ENCODE measurements around the gene MED13L.

DNA sequence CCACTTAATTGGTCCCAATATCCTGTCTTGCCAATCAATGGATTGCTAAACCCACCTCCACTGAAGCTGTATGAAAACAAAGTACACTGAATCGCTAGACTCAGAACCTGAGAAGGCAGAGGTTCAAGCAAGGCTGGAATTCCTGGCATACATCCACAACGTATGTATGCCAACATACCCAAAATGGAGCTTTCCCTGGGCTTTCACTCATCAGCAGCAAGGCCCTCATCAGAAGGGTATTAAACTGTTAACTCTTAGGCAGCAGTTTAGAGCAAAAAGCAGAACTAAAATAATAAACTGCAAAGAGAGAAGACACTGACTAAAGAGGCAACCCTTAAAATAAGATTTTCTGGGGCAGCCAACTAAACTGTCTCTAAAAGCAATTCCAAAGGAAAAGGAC is 13.6 kb downstream of the MED13L start:
- no peak for TF ChIP-seq POLR2A (IDR thresholded peaks at IDR 0.05)
- TF ChIP-seq, protein P1, sequence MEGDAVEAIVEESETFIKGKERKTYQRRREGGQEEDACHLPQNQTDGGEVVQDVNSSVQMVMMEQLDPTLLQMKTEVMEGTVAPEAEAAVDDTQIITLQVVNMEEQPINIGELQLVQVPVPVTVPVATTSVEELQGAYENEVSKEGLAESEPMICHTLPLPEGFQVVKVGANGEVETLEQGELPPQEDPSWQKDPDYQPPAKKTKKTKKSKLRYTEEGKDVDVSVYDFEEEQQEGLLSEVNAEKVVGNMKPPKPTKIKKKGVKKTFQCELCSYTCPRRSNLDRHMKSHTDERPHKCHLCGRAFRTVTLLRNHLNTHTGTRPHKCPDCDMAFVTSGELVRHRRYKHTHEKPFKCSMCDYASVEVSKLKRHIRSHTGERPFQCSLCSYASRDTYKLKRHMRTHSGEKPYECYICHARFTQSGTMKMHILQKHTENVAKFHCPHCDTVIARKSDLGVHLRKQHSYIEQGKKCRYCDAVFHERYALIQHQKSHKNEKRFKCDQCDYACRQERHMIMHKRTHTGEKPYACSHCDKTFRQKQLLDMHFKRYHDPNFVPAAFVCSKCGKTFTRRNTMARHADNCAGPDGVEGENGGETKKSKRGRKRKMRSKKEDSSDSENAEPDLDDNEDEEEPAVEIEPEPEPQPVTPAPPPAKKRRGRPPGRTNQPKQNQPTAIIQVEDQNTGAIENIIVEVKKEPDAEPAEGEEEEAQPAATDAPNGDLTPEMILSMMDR (IDR thresholded peaks at IDR 0.05), result no peak

Measured in lower leg skin (tissue), 3 donors.